ENCODE data around the gene LIN28B.

- TF ChIP-seq EZH2phosphoT487 (IDR thresholded peaks at IDR 0.05; ENCODE audit: borderline replicate concordance) (no peak), CTCF (IDR thresholded peaks at IDR 0.05 in 2 of 3, conservative IDR thresholded peaks at IDR 0.05 in 1 of 3; ENCODE audit: borderline replicate concordance in 1 of 3, insufficient read depth in 1 of 3, low read depth in 2 of 3, low read length in 2 of 3) (no peak)
Measured at GRCh38 chr6:105107207-105107606, 150.3 kb downstream of the LIN28B start.

Data from HCT116 (cell line).